IMR-90 (cell line): Measurements from ENCODE around the gene FAM227B. TPM values are rescaled to one million over a fixed set of nuclear protein-coding genes. Genes with fewer than 3 reads are reported as not detected.

ENCODE experiments used
- ATAC-seq: fragments of 200-7000 bp; cut with Tn5 transposase; 2 replicates; pipeline ENCODE4 v1.9.1; 2020; ENCODE audit warnings: low read depth, mild to moderate bottlenecking, moderate library complexity
- Bru-seq: library from RNA; stranded (reverse); fragments of 400-500 nt; gene quantifications from one replicate; lab custom pipeline; 2021; lab: Mats Ljungman, UMichigan
- BruChase-seq, 2 experiments: library from RNA; stranded (reverse); fragments of 400-500 nt; gene quantifications; one replicate each; lab custom pipeline; 2021; lab: Mats Ljungman, UMichigan
- BruUV-seq: library from RNA; stranded (reverse); fragments of 400-500 nt; replicated peaks from 2 replicates; lab custom pipeline; 2021; lab: Mats Ljungman, UMichigan
- CTCF ChIA-PET: fragments of 300-600 bp; formaldehyde crosslinking; extraction: SDS; loops from one replicate; lab custom pipeline; 2021; ENCODE audit warnings: antibody characterized with exemption; lab: Yijun Ruan, JAX
- POLR2A ChIA-PET: fragments of 300-600 bp; sonication (Branson Sonifier 250); formaldehyde crosslinking; loops from one replicate; lab custom pipeline; 2022; ENCODE audit warnings: antibody characterized with exemption; ENCODE audit not compliant: unreplicated experiment; lab: Charles Lee
- DNase-seq: peaks from one replicate; pipeline ENCODE4 v3.0.0; 2013
- H2AFZ ChIP-seq: replicated peaks from 2 replicates; pipeline ENCODE3; 2013; ENCODE audit warnings: low read length, mild to moderate bottlenecking; ENCODE audit not compliant: poor library complexity
- H2AK5ac ChIP-seq: 2 replicates; pipeline ENCODE4 v1.6.1; 2013; ENCODE audit warnings: low read depth, low read length, inconsistent platforms
- H2AK9ac ChIP-seq: replicated peaks from 2 replicates; pipeline ENCODE3; 2013; ENCODE audit warnings: mild to moderate bottlenecking, low read depth, low read length, moderate library complexity; ENCODE audit not compliant: poor library complexity
- H2BK120ac ChIP-seq: 2 replicates; pipeline ENCODE4 v1.6.1; 2013; ENCODE audit warnings: low read depth, low read length, inconsistent platforms
- H2BK15ac ChIP-seq: 3 replicates; pipeline ENCODE4 v1.6.1; 2013; ENCODE audit warnings: low read depth, low read length, inconsistent platforms
- H2BK20ac ChIP-seq: 2 replicates; pipeline ENCODE4 v1.6.1; 2013; ENCODE audit warnings: low read depth, mild to moderate bottlenecking, inconsistent platforms, low read length, moderate library complexity
- H2BK5ac ChIP-seq: 2 replicates; pipeline ENCODE4 v1.6.1; 2013; ENCODE audit warnings: mild to moderate bottlenecking, low read depth, low read length, inconsistent platforms; ENCODE audit not compliant: poor library complexity, severe bottlenecking
- H3K14ac ChIP-seq: replicated peaks from 2 replicates; pipeline ENCODE4 v1.6.1; 2013; ENCODE audit warnings: low read depth, low read length, inconsistent platforms
- H3K18ac ChIP-seq: 2 replicates; pipeline ENCODE4 v1.6.1; 2013; ENCODE audit warnings: low read depth, low read length, control low read depth
- H3K23ac ChIP-seq: 2 replicates; pipeline ENCODE4 v1.6.1; 2013; ENCODE audit warnings: low read depth, low read length, inconsistent platforms
- H3K27ac ChIP-seq: 2 replicates; pipeline ENCODE4 v1.5.1; 2013; ENCODE audit warnings: mild to moderate bottlenecking, control low read depth, low read length; ENCODE audit not compliant: insufficient read depth
- H3K27me3 ChIP-seq: 2 replicates; pipeline ENCODE4 v1.6.1; 2013; ENCODE audit warnings: low read length; ENCODE audit not compliant: control insufficient read depth, insufficient read depth
- H3K36me3 ChIP-seq: 2 replicates; pipeline ENCODE4 v1.6.1; 2013; ENCODE audit warnings: low read length, mixed read lengths; ENCODE audit not compliant: control insufficient read depth, insufficient read depth
- H3K4ac ChIP-seq: 2 replicates; pipeline ENCODE4 v1.6.1; 2013; ENCODE audit warnings: low read depth, low read length, inconsistent platforms
- H3K4me1 ChIP-seq: 2 replicates; pipeline ENCODE4 v1.6.1; 2013; ENCODE audit warnings: low read length, mixed read lengths; ENCODE audit not compliant: control insufficient read depth, insufficient read depth
- H3K4me2 ChIP-seq: 2 replicates; pipeline ENCODE4 v1.6.1; 2013; ENCODE audit warnings: low read depth, mild to moderate bottlenecking, control low read depth, low read length, moderate library complexity
- H3K4me3 ChIP-seq: 2 replicates; pipeline ENCODE4 v1.5.1; 2013; ENCODE audit warnings: low read depth, mild to moderate bottlenecking, control low read depth, low read length, moderate library complexity; ENCODE audit not compliant: insufficient read depth
- H3K56ac ChIP-seq: 2 replicates; pipeline ENCODE4 v1.6.1; 2013; ENCODE audit warnings: low read length, inconsistent platforms; ENCODE audit not compliant: insufficient read depth; ENCODE audit errors: extremely low read depth
- H3K79me1 ChIP-seq, 2 experiments: 2 replicates each; pipeline ENCODE4 v1.6.1; 2013; ENCODE audit warnings: low read length in 2 of 2, inconsistent platforms in 1 of 2, low read depth in 1 of 2
- H3K9ac ChIP-seq: 2 replicates; pipeline ENCODE4 v1.6.1; 2013; ENCODE audit warnings: low read depth, low read length, control low read depth
- H3K9me1 ChIP-seq: 2 replicates; pipeline ENCODE4 v1.6.1; 2013; ENCODE audit warnings: low read length, inconsistent platforms; ENCODE audit not compliant: insufficient read depth
- H3K9me3 ChIP-seq: 2 replicates; pipeline ENCODE4 v1.6.1; 2013; ENCODE audit warnings: low read length; ENCODE audit not compliant: control insufficient read depth, insufficient read depth
- H4K20me1 ChIP-seq: 2 replicates; pipeline ENCODE4 v1.6.1; 2013; ENCODE audit warnings: low read length, inconsistent platforms; ENCODE audit not compliant: insufficient read depth
- H4K5ac ChIP-seq: 2 replicates; pipeline ENCODE4 v1.6.1; 2013; ENCODE audit warnings: mild to moderate bottlenecking, low read depth, low read length, control low read depth
- H4K8ac ChIP-seq, 2 experiments: 2 replicates each; pipeline ENCODE4 v1.6.1; 2013; ENCODE audit warnings: low read depth in 2 of 2, low read length in 2 of 2, control low read depth in 1 of 2, inconsistent platforms in 1 of 2
- H4K91ac ChIP-seq: 2 replicates; pipeline ENCODE4 v1.6.1; 2013; ENCODE audit warnings: low read depth, low read length, inconsistent platforms; ENCODE audit not compliant: insufficient read depth
- BHLHE40 ChIP-seq: fragments of 150-350 bp; IDR thresholded peaks from 2 replicates; pipeline ENCODE4 v1.6.1; 2016; ENCODE audit warnings: mild to moderate bottlenecking, low read depth, low read length
- CEBPB ChIP-seq: IDR thresholded peaks from 2 replicates; pipeline ENCODE4 v1.6.1; 2012; ENCODE audit warnings: low read depth, low read length, improper control_type of control experiment
- CHD1 ChIP-seq: IDR thresholded peaks from 2 replicates; pipeline ENCODE4 v1.6.1; 2012; ENCODE audit warnings: low read depth, low read length, improper control_type of control experiment
- ELK1 ChIP-seq: fragments of 150-350 bp; IDR thresholded peaks from 2 replicates; pipeline ENCODE4 v1.6.1; 2016; ENCODE audit warnings: low read depth, mild to moderate bottlenecking, low read length, moderate library complexity, borderline replicate concordance
- MXI1 ChIP-seq: IDR thresholded peaks from 2 replicates; pipeline ENCODE4 v1.6.1; 2012; ENCODE audit warnings: low read depth, mild to moderate bottlenecking, low read length, moderate library complexity, borderline replicate concordance
- NFE2L2 ChIP-seq: fragments of 150-350 bp; IDR thresholded peaks from 2 replicates; pipeline ENCODE4 v1.6.1; 2016; ENCODE audit warnings: low read depth, mild to moderate bottlenecking, low read length
- RAD21 ChIP-seq: IDR thresholded peaks from 2 replicates; pipeline ENCODE4 v1.6.1; 2012; ENCODE audit warnings: low read length, improper control_type of control experiment
- RCOR1 ChIP-seq: IDR thresholded peaks from 2 replicates; pipeline ENCODE4 v1.6.1; 2012; ENCODE audit warnings: mild to moderate bottlenecking, low read length, improper control_type of control experiment; ENCODE audit not compliant: insufficient replicate concordance
- RFX5 ChIP-seq: IDR thresholded peaks from 2 replicates; pipeline ENCODE4 v1.8.0; 2012; ENCODE audit warnings: low read depth, mild to moderate bottlenecking, low read length, moderate library complexity
- SMC3 ChIP-seq: fragments of 150-350 bp; IDR thresholded peaks from 2 replicates; pipeline ENCODE4 v1.6.1; 2016; ENCODE audit warnings: low read depth, mild to moderate bottlenecking, antibody characterized with exemption, low read length, moderate library complexity
- USF2 ChIP-seq: fragments of 150-350 bp; IDR thresholded peaks from 2 replicates; pipeline ENCODE4 v1.6.1; 2017; ENCODE audit warnings: mild to moderate bottlenecking, antibody characterized with exemption, low read length, low read depth
- WGBS, 2 experiments: methylation state at CpG; one replicate each; pipeline versions ENCODE4 v1.1.5 to v1.1.7; 2013; ENCODE audit warnings: missing lambda C conversion rate in 2 of 2; ENCODE audit not compliant: insufficient read length in 1 of 2; ENCODE audit errors: extremely low coverage in 2 of 2; 5-methylcytosine and 5-hydroxymethylcytosine counted together
- dilution Hi-C: fragments of 300-500 bp; cut with HindIII; formaldehyde crosslinking; loops from one replicate; pipeline ENCODE4 v1.14.3; 2018; ENCODE audit warnings: low sequenced_read_pairs; ENCODE audit not compliant: unreplicated experiment
- in situ Hi-C: fragments of 300-500 bp; cut with MboI; formaldehyde crosslinking; loops from 3 replicates; pipeline ENCODE4 v1.14.3; 2019; ENCODE audit warnings: low sequenced_read_pairs, inconsistent platforms, mixed read lengths
- intact Hi-C: fragments of 100-400 bp; cut with micrococcal nuclease; formaldehyde crosslinking; loops from 2 replicates; pipeline ENCODE4 v1.10.0; 2022
- long read RNA-seq: library from polyadenylated mRNA; unstranded; transcript quantifications from one replicate; pipeline ENCODE4 v2.0.0, GENCODE V29; 2021; ENCODE audit not compliant: unreplicated experiment
- polyA plus RNA-seq, 3 experiments: library from polyadenylated mRNA; depleted of rRNA; stranded (reverse); fragments of >200 nt; gene quantifications; 2 replicates each; pipeline ENCODE4 v1.2.3, GENCODE V29; 2012; ENCODE audit warnings: low replicate concordance in 1 of 3
- total RNA-seq: library from RNA; depleted of rRNA; stranded (reverse); fragments of >200 nt; gene quantifications from 2 replicates; pipeline ENCODE4 v1.2.3, GENCODE V29; 2012; rRNA removed

FAM227B gene, protein sequence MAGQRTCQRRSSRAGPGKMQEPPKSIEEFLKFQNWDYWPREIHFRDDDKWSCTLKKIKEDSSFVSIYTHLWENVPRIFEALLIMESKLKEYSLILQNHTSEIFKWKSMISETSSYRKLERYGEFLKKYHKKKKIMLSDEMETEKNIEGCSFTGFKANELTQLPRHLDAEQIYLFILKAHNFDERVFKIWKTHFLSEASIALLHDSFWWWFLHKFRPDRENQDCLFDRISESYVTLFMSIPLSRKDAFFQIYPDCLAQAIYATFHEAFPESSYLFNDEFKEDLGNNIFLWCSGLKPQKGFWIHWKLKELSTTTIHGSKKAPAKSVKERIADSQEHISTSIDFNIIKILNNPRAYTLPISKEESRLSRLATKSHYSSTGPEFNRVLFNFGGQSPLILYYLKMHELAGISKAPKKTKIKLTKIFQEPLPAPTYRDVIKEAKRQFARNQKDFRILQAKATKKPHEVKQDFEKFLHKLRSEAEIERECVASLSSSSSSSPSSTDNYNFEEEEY
- total RNA-seq (1.8 and 2.5 TPM in 2 replicates), polyA plus RNA-seq (2012; rRNA removed) (2.6 and 3.0 TPM in 2 replicates), Bru-seq, nascent RNA (percentile 26 among the genes with signal in this experiment), BruChase-seq, experiment 1, labeled RNA remaining after a 6-hour chase (percentile 26 among the genes with signal in this experiment), BruChase-seq, experiment 2, labeled RNA remaining after a 2-hour chase (percentile 30 among the genes with signal in this experiment)
- 0.36 and 0.40 TPM in 2 replicates for polyA plus RNA-seq (2012; cell fraction: cytosol; rRNA removed)
- polyA plus RNA-seq (2012; cell fraction: nucleus; rRNA removed; ENCODE audit: low replicate concordance) = 0.36 and 1.4 TPM in 2 replicates
- long read RNA-seq, partial matches to known transcripts = 0 of 4 reads
- long read RNA-seq, other reads (novel, unspliced or antisense) = 4 of 4 reads

- H3K4me3 ChIP-seq = peak within 1 kb of the TSS; percentile 77
- peak; percentile 98 for DNase-seq
- peak within 1 kb of the TSS; percentile 94 for H2BK5ac ChIP-seq
- H3K36me3 ChIP-seq = peaks cover 6% of the 10 kb centered on the region
- peaks cover 16 to 35% of the 10 kb centered on the region in 2 experiments for H3K79me1 ChIP-seq
- H2AK5ac ChIP-seq = peak within 1 kb of the TSS; percentile 59
- peak within 1 kb of the TSS; percentile 96 for H3K23ac ChIP-seq
- H2BK15ac ChIP-seq = peak within 1 kb of the TSS; percentile 56
- WGBS, 2 experiments = 0% methylated on average over 17 of the region's 59 CpGs; no CpG with 5 or more reads in 1 of the 2 experiments
- H3K4ac ChIP-seq = peak within 1 kb of the TSS; percentile 88
- BruUV-seq = TSS peak; percentile 56
- H3K27me3 ChIP-seq = no peaks in the 10 kb centered on the region
- intact Hi-C loops = loop anchor here (1.0 to 5.0 kb wide), 8 partner anchors 129 to 516 kb away; no protein-coding TSS in a partner anchor
- ATAC-seq = peak; percentile 98
- peak within 1 kb of the TSS; percentile 79 for H4K91ac ChIP-seq
- peak within 1 kb of the TSS; percentile 77; the same call in 1 of the 2 replicates for H2BK20ac ChIP-seq
- ChIA-PET CTCF (interaction anchor here (0.6 kb wide), 1 partner anchor 353 kb away, joined by 3 read pairs; no protein-coding TSS in a partner anchor), POLR2A (interaction anchor here (0.5 to 1.5 kb wide), 3 partner anchors 142 to 432 kb away, joined by 3 to 4 read pairs (median 3); no protein-coding TSS in a partner anchor)
- dilution Hi-C loops = no loop called here
- peak within 1 kb of the TSS; percentile 71 to 97 for H4K8ac ChIP-seq
- H3K9ac ChIP-seq = peak within 1 kb of the TSS; percentile 92
- peak within 1 kb of the TSS; percentile 96 for H3K56ac ChIP-seq
- H2AK9ac ChIP-seq = peak within 1 kb of the TSS; percentile 88
- peaks cover 3% of the 10 kb centered on the region; the same call in 1 of the 2 replicates for H3K4me1 ChIP-seq
- H2AFZ ChIP-seq = peak within 1 kb of the TSS; percentile 93
- no peaks in the 10 kb centered on the region for H4K20me1 ChIP-seq
- peak within 1 kb of the TSS; percentile 88 for H2BK120ac ChIP-seq
- peak within 1 kb of the TSS; percentile 96 for H3K14ac ChIP-seq
- peak within 1 kb of the TSS; percentile 81 for H3K18ac ChIP-seq
- peak within 1 kb of the TSS; percentile 98 for H4K5ac ChIP-seq
- peak within 1 kb of the TSS; percentile 99 for H3K4me2 ChIP-seq
- peak within 1 kb of the TSS; percentile 95 for H3K27ac ChIP-seq
- peaks cover 5% of the 10 kb centered on the region for H3K9me3 ChIP-seq
- H3K9me1 ChIP-seq = no peaks in the 10 kb centered on the region
- in situ Hi-C loops = loop anchor here (25.0 kb wide), 1 partner anchor 384 kb away; no protein-coding TSS in a partner anchor
- TF ChIP-seq SMC3 = 0 out of 2 replicates have a peak, but pooled peaks have one; percentile 11
- peak; percentile 53 for TF ChIP-seq USF2
- TF ChIP-seq ELK1 = no peak
- no peak for TF ChIP-seq RFX5
- no peak for TF ChIP-seq NFE2L2
- TF ChIP-seq CHD1 = peak; percentile 96; the same call in 1 of the 2 replicates
- no peak for TF ChIP-seq RCOR1
- TF ChIP-seq BHLHE40 = peak; percentile 77
- peak; percentile 98 for TF ChIP-seq CEBPB
- TF ChIP-seq RAD21 = peak; percentile 32
- peak; percentile 91 for TF ChIP-seq MXI1
Measured at GRCh38 chr15:49620658-49621368, at the start of gene FAM227B, which contains the start of gene DTWD1. Gene FAM227B (minus strand): TSS chr15:49620818. CDS start chr15:49615171, 5,647 bp downstream. Gene DTWD1 (plus strand): TSS chr15:49621048. CDS start chr15:49625168, 4,120 bp downstream.
